HG03045 (cell line): ENCODE results near the gene N4BP3.
A peak's percentile ranks its signal among the peaks of the same experiment; 100 is the strongest.

Source experiments
- ATAC-seq: cut with Tn5 transposase; IDR thresholded peaks from one replicate; pipeline ENCODE4 v1.9.1; 2021; ENCODE audit warnings: mild to moderate bottlenecking, moderate library complexity; ENCODE audit not compliant: unreplicated experiment

Gene N4BP3

DNA sequence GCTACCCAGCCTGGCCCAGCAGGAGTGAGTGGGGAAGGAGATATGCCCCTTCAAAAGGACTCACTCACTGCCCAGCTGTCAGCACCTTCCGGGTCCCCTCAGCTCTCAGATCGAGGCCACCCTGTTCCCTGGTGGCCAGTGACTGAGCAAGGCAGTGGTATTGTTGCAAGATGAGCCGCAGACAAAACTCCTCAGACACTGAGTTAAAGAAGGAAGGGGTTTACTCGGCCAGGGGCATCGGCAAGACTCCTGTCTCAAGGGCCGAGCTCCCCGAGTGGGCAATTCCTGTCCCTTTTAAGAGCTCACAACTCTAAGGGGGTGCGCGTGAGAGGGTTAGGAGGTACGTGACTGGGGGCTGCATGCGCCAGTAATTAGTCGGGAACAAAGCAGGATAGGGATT, 9.7 kb upstream of the N4BP3 start:
- no peak for ATAC-seq

GRCh38 chr5:178104492-178104891, 8.8 kb upstream of the N4BP3 start:
- ATAC-seq: no peak

GRCh38 chr5:178106086-178106485, 7.2 kb upstream of the N4BP3 start:
- ATAC-seq: no peak

DNA sequence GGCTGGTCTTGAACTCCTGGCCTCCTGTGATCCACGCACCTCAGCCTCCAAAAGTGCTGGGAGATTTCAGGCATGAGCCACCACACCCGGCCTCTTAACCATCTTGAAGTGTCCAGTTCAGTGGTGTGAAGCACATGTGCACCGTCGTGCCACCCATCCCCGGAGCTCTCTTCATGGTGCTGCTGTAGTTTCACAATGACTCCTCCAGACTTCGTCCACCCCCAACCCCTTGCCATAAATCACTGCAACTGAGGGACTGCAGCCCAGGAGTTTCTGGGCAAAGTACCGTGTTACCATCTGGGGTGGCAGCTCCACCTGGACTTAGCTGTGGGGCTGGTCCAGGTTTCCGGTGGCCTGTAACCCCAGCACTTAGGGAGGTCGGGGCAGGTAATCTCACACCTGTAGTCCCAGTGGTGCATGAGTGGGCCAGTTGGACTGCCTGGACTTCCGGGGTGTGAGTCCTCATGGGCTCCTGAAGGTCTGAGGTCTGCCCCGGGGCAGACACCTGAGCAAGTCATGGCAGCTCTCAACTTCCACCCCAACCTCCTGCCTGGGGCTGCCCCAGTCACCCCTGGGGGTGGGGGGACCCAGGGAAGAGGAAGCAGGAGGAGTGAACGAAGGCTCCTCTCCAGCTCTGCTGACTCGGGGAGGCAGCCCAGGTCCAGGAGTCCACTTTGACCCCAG, 6.6 kb upstream of the N4BP3 start:
- no peak for ATAC-seq

- no peak for ATAC-seq
Observed at GRCh38 chr5:178107756-178108310, 5.5 kb upstream of the N4BP3 start.

GRCh38 chr5:178108446-178108845, 4.9 kb upstream of the N4BP3 start:
- no peak for ATAC-seq

- no peak for ATAC-seq
Observed at GRCh38 chr5:178108966-178109365, 4.4 kb upstream of the N4BP3 start.

GRCh38 chr5:178110511-178110910, 2.8 kb upstream of the N4BP3 start:
- ATAC-seq: no peak

DNA sequence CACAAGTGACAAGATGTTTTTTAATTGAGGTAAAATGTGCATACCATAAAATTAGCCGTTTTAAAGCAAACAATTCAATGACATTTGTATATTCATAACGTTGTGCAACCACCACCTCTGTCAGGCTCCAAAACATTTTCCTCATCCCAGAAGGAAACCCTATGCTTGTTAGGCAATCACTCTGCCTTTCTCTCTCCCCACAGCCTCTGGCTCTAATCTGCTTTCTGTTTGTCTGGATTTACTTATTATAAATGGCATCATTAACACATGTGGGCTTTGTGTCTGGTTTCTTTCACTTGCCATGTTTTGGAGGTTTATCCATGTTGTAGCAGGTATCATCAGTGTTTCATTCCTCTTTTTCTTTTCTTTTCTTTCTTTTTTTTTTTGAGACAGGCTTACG, 1.4 kb upstream of the N4BP3 start:
- ATAC-seq: no peak

GRCh38 chr5:178112545-178112944, 787 bp upstream of the N4BP3 start:
- no peak for ATAC-seq

GRCh38 chr5:178113841-178114324, 551 bp downstream of the N4BP3 start:
- ATAC-seq: peak; percentile 27

GRCh38 chr5:178114325-178115135, 1.2 kb downstream of the N4BP3 start:
- no peak for ATAC-seq

DNA sequence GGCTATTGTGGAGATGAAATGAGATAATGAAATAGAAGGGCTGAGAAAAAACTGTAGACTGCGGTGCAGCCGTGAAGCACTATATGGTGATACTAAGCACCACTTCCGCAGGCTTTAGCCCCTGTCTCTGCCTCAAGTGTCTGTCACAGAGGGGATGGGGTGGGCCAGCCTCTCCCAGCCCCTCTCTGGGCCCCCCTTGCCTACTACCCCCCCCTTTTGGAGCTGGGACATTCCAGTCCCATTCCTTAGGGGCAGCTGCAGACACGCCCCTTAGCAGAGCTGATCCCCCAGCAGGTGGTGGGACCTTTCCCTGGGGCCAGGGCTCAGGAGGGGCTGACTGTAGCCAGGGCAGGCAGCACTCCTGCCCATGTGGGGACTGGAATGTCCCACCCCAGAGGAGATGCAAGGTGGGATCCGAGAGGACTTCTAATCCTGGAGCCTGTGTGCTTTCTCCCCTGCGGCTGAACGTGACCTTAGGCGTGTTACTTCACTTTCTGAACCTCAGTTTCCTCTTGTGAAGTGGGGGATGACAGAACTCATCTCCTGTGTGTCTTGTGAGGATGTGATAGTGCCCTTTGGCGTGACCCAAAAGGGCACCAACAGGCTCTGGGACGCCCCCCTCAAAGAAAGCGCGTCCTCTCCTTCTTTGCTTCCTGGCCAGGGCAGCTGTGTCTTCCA, 1.9 kb downstream of the N4BP3 start:
- ATAC-seq: no peak

GRCh38 chr5:178115814-178116142, 2.4 kb downstream of the N4BP3 start:
- ATAC-seq: no peak

DNA sequence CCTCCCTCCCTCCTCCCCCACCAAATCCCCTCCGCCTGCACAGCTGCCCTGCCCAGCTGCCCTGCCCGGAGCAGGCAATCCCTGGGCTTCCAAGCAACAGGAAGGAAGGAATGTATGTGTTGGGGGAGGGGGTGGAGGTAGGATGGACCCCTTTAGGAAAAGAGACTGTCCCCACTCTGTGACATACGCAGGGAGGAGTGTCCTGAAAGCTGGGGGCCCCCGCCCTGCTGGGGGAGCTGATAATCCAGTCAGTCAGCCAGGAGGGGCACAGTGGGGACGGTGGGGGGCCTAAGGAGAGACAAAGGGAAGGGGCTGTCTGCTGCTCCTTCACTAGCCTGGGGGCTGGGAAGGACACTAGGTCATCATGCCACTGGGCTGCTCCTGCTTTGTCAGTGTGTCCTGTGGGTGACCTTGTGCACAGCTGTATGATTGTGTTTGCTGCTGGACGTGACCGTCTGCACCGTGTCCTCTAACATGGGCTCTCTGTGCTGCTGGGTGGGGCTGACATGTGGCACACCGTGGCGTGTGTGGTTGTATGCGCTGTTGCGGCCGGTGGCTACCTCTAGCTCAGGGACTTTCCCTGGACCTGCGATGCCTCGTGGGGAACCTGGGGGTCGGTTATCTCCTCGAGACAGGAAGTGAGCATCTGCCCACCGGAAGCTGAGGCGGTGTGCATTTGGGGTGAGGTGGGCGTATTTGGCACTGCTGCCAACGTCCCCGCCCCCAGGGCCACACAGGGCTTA, 3.0 kb downstream of the N4BP3 start:
- no peak for ATAC-seq

DNA sequence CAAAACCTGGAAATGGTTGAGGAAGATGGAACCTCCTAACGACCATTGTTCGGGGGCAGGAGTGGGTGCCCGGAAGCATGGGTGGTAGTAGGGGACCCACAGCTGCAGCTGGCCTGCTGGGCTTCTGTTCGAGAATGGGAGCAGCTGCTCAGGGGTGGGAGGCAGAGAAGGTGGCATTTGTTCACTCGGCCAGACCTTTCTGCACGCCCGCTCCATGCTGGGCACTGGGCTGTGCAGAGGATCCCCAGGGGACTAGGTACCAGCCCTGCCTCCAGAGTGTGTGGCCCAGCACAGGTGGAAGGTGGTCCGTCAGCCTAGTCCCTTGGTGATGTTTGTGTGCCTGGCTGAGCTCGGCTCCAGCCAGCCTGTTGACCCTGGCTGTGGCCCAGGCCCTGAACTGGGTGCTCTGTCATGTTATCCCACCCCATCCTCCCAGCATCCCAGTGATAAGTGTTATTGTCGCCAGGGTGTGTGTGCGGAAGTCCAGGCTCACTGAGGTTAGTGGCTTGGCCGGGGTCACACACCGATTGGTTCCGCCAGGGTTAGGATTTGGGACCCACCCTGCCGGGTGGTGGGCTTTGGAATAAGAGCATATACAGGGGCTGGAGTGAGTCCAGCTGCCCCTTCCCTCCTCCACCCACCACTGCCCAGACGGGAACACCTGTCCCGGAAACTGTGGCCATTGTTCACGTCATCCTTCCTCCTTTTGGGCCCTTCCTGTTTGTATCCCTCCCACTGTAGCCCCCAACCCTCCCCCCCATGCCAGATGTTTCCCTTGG, 4.8 kb downstream of the N4BP3 start:
- ATAC-seq: no peak

GRCh38 chr5:178119915-178120606, 6.7 kb downstream of the N4BP3 start:
- no peak for ATAC-seq

GRCh38 chr5:178120607-178121357, 7.5 kb downstream of the N4BP3 start:
- ATAC-seq: peak; percentile 84
